Anterior cingulate cortex (tissue), 58 donors: ENCODE data around the gene CSTB.
A peak's percentile ranks its signal among the peaks of the same experiment; 100 is the strongest.

Experiments
- DNase-seq, 58 donors: peaks; one replicate each; lab custom pipeline; 2025; lab: John Stamatoyannopoulos, UW

CSTB gene

DNA sequence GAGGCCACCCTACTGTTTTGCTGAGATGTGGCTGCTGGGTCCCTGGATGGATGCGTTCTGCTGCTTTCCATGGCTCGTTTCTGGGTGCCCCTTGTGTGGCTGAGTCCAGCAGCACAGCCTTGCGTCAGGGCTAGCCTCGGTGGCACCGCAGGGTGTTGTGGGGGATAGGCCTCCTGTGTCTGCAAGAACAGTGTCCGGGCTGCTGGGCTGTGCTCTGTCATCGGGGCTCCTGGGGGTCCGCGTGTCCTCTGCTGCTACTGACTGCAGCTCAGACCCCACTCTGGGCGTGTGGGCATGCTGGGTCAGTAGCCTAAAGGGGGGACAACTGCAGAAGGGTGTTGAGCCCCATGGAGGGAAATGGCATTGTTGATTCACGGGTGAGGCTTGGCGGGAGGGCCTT is 18.2 kb upstream of the CSTB start:
- no peak for DNase-seq

DNA sequence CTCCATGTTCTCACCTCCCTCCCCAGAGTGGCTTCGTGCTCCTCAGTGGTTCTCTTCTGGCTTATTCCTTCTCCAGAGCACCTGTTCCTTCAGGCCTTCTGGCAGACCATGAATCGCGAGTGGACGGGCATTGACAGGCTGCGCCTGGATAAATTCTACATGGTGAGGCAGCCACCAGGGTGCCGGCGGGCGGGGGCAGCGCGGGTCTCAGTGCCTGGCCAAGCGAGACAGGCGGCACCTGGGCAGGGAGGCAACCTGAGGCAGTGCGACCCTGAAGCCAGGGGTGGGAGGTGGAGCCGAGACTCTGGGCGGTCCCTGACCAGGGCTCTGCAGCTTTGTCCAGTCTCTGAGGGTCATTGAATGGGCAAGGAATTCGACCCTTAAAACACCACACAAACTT is 17.1 kb upstream of the CSTB start:
- DNase-seq, result no peak

DNA sequence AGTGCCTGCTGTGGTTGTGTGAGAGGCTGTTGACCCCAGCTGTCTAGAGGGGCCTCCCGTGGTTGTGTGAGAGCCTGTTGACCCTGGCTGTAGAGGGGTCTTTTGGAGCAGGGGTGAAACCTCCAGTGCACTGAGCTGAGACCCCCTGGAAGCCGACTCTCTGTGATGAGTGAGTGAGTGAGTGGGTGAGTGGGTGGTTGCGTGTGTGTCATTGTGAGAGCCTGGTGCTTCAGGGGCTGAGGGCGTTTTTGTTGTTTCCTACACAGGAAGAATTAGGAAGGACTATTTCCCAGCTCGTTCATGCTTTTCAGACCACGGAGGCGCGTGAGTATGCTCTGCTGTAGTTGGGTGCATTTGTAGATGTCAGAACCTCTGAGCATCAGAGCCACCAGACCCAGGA is 16.3 kb upstream of the CSTB start:
- DNase-seq, result no peak

DNA sequence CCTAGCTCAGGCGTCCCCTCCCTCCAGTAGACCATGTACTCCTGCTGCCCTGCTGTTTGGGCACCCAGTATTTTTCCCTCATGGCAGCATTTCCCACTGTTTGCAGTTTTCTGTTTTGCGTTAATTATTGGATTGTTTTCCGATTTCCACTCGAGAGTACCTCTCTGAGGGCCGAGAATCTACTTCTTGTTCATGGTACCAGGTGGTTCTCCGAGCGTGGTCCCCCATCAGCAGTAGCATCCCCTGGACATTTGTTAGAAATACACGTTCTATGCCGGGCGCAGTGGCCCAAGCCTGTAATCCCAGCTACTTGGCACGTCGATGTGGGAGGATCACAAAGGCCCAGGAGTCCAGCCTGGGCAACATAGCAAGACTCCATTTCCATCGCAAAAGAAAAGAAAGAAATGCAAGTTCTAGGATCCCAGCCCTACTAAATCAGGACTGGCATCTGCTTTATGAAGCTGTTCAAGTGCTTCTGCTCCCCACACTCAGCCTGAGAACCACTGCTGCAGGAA is 14.0 kb upstream of the CSTB start:
- no peak for DNase-seq

DNA sequence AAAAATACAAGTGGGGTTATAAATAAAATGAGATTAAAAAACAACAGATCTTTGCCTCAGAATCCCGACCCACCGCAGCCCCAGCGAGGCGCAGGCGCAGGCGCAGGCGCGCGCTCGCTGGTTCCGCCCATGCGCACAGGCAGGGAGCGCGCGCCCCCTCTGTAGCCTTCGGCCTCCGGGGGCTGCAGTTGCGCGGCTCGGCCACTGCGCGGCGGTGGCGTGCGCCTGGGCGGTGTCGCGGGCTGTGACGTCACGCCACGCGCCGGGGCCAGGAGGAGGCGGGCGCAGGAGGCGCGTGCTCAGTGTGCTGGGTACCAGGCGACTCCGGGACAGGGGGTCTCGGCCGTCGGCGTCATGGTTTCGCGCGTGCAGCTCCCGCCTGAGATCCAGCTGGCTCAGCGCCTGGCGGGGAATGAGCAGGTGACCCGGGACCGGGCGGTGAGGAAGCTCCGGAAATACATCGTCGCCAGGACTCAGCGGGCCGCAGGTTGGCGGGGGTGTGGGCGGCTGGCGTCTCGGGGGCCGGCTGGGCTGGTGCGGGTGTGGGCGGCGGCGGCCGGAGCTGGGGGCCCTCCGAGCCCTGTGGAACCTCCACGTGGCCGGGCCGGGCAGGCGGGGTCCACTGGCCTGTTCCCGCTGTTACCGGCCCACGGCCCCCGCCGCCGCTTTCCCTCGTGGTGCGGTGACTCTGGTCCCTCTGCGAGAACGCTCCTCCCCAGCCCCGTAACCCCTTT is 13.3 kb upstream of the CSTB start, which contains the start of gene RRP1:
Gene RRP1, plus strand, starts transcription at position 302 of the 734 bp plus-strand sequence. Its CDS starts 53 bp downstream, at position 355.
- DNase-seq, result peak; percentile 28 to 95 (median 86)

DNA sequence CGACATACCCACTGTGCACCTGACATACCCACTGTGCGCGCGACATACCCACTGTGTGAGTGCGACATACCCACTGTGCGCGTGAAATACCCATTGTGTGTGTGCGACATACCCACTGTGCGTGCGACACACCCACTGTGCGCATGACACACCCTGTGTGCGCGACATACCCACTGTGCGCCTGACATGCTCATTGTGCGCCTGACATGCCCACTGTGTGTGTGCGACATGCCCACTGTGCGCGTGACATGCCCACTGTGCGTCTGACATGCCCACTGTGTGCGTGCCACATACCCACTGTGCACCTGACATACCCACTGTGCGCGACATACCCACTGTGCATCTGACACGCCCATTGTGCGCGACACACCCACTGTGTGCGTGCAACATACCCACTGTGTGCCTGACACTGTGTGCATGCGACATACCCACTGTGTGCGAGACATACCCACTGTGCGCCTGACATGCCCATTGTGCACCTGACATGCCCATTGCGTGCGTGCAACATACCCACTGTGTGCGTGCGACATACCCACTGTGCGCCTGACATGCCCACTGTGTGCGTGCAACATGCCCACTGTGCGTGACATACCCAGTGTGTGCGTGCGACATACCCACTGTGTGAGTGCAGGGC is 10.8 kb upstream of the CSTB start:
- DNase-seq, result no peak

DNA sequence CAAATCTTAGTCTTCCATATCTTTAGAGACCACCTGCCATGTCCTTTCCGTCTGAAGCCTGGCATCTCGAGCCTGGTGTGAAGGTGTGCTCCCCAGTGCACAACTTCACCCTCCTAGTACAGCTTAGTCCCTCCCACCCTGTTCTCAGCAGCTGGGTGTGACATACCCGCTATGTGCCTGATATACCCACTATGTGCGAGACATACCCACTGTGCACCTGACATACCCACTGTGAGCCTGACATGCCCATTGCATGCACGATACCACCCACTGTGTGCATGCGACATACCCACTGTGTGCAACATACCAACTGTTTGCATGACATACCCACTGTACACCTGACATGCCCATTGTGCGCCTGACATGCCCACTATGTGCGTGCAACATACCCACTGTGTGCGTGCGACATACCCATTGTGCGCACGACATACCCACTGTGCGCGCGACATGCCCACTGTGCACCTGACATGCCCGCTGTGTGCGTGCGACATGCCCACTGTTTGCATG is 10.2 kb upstream of the CSTB start:
- DNase-seq, result no peak

DNA sequence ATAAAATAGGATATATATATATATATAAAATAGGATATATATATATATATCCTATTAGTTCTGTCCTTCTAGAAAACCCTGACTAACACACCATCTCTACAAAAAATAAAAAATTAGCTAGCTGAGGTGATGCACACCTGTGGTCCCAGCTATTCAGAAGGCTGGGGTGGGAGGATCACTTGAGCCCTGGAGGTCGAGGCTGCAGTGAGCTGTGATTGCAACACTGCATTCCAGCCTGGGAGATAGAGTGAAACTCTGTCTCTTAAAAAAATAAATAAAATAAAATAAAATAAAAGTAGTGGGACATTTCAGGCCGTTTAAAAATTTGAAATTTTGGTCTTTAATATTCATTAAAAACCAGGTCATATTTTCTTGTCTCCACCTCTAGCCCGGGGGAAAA is 9.0 kb upstream of the CSTB start:
- no peak for DNase-seq

DNA sequence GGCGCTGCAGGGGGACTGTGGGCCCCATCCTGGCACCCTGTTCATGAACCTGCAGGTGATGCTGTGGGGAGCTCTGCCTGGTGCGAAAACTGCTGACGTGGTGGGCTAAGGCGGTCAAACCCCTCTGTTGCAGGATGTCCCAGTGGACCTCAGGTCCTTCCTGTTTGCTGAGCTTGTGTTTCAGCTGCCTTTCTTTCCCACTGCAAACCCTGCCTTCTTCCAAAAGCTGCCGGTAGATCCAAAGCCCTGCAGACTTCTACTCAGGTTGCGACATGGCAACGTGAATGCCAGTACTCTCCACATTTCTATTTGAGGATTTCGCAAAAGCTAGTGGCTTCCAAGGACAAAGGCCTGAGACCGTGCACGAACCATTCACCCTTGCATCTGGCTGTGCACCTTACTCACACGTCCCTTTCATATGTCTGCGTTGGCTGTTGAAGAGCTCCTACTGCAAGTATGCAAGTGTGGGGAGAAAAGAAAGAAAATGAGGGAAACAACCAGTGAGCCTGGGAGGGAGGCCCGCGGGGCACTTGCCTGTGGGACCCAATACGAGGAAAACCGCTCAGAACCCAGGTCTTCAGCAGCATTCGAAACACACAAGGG is 7.1 kb upstream of the CSTB start:
- DNase-seq, result no peak

DNA sequence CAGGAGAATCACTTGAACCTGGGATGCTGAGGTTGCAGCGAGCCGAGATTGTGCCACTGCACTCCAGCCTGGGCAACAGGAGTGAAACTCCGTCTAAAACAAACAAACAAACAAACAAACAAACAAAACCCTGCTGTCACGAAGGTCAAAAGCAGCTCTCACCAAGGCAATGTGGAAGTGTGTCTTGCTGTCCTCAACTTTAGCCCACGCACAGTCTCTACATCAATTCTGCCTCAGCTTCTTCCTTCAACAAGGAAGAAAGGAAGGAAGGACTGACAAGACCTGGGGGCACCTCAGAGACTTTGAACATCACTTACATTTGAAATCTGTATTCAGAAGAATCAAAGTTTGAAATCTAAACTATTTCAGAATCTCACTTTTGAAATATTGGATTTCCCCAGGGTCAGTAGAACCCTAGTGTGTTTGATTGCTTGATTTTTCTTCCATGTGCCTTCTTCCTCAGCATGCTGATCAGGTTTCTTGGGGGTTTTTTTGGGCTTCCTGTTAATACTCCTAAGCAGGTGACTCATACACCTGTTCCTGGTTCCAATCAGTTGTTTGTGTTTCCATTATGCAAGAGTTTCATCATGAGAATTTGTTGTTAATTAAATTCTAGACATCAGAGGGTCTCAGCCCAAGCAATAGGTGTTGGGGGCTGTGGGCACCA is 6.5 kb upstream of the CSTB start:
- DNase-seq, result no peak

DNA sequence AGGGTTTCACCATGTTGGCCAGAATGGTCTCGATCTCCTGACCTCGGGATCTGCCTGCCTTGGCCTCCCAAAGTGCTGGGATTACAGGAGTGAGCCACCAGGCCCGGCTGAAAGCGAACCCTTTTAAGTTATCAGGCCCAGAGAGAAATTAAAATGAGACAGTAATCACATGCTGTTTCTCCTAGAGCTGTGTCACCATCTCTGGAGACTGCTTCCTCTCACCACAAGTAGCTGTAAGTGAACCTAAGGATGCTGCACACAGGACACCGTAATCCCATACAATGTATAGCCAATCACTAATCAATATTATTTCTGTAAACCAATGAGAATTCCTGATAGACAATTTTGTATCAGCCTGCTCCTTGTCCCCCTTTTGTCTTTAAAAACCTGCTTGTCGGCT is 5.7 kb upstream of the CSTB start:
- no peak for DNase-seq

DNA sequence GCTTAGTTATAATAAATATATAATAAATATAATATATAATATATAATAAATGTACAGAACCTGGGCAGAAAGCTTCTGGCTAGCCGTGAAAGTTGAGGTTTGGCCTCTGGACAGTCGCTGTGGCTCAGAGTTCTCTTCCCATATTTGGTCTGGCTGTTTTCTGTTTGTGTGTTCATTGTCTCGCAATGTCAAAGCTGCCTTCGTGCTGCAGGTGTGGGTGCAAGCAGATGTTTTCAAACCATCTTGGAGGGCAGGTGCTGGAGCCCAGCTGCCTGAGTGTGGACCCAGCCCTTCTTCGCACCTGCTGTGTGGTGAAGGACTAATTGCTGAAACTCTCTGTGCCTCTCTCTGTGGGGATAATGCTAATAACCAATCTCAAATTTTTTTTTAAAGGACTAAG is 3.6 kb upstream of the CSTB start:
- DNase-seq, result no peak

DNA sequence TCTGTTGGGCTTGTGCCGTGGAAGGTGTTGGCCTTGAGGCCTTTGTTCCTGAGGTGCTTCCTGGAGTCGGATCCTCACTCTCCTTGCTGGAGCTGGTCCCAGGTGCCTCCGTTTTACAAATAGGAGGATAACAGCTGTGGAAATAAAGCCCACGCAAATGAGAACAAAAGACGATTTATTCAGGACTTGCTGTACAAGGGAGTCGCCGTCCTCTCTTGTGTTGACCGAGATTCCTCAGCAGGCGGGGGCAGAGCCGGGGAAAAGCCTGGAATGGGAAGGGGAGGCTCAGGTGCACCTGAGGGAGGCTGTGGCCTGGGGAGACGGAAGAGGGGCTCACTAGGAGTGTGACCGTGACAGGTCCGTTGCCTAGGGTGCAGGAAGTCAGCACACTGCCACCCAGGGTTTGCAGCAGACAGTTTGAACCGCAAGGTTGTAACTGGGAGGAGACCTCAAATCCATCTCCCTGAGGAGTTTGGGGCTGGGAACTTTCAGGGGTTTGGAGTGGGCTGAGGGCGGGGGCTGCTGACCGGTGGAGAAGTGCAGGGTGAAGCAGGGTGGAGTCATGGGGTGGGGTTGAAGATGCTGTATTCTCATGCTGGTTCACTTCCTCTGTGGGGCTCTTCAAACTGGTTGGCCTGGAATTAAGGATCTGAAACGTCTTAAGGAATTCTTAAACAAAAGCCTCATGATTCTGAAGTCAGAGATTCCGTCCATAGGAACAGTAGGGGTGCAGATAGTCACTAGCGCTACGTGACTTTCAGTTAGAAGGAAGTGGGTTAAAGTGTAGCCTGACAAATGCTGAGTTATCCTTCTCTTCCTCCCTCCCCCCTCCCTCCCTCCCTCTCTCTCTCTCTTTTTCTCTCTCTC is 2.6 kb upstream of the CSTB start:
- DNase-seq, result no peak

DNA sequence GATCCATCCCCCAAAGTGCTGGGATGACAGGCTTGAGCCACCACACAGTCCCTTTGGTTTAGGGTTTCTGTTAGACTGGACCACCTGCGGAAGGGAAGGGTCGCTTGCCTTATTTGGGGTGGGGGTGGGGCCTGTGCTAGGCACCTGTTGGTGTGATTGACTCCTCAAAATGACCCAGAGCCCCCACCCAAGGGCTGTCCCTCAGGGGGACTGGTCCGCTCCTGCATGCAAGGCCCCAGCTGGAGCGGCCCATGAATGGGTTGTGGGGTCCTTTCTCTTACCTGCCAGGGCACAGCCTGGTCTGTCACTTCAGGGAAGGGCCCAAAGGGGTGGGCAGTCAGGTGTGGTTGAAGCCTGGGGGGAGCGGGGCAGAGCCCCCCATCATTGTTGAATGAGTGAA is 1.8 kb upstream of the CSTB start:
- DNase-seq, result no peak

DNA sequence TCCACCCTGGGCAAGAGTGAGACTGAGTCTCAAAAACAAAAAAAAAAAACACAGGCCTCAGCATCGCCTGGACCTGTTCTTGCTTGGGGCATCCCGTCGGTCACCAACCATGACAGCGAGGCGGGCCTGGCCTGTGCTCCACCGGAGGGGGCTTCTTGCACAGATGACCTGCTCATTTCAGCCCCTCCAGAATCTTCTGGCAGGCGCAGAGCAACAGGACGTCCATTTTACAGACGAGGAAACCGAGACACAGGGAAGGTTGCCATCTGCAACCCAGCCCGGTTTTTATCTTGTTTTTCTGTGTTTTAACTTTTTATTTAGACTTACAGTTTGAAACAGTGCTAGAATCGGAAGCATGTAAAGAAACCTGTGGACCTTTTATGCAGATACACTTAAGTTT is 918 bp downstream of the CSTB start:
- no peak for DNase-seq

DNA sequence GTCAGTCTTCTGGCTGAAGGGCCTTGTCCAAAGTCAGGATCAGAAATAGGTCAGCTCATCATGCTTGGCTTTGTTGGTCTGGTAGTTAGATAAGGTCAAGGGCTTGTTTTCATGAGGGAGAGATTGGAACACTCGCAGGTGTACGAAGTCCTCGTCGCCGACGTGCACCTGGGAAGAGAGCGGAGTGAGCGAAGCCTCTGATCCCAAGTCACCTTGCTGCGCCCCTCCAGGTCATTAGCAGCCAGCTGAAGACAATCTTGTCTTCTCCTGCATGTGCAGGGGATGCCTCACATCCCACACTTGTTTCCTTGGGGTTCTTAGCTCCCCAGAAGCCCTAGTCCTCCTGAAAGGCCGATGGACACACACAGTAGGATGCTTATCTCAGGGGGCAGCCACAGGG is 1.9 kb downstream of the CSTB start:
- DNase-seq, result no peak

DNA sequence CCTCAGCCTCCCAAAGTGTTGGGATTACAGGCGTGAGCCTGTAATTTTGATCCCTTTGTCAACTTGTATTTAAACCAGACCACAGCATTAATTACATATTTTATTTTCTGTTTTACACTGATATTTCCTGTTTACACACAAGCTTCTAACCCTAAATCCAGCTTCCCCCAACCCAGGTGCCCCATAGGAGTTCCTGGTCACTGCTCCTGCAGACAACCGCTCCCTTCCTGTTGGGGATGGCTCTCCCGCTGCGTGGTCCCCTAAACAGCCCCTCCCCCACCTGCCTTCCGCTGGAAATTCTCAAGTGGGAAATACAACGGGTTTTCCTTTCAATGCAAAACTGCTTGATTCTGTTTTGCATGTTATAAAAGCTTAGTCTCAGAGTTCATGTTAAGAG is 3.7 kb downstream of the CSTB start:
- no peak for DNase-seq

DNA sequence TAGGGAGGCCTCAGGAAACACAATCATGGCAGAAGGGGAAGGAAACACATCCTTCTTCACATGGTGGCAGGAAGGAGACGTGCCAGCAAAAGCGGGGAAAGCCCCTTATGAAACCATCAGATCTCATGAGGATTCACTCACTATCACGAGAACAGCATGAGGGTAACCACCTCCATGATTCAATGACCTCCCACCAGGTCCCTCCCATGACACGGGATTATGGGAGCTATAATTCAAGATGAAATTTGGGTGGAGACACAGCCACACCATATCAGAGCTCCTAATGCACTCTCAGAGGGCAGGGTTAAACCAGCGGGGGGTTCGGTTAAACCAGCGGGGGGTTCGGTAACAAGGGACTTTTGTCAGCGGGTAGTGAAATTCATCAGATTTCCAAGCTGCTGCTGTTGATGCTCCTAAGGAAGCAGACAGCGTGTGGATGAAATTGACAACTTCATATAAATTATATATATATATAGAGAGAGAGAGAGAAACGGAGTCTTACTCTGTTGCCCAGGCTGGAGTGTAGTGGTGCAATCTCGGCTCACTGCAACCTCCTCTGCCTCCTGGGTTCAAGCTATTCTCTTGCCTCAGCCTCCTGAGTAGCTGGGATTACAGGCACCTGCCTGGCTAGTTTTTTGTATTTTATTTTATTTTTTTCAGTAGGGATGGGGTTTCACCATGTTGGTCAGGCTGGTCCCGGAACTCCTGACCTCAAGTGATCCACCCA is 4.2 kb downstream of the CSTB start:
- DNase-seq, result no peak

DNA sequence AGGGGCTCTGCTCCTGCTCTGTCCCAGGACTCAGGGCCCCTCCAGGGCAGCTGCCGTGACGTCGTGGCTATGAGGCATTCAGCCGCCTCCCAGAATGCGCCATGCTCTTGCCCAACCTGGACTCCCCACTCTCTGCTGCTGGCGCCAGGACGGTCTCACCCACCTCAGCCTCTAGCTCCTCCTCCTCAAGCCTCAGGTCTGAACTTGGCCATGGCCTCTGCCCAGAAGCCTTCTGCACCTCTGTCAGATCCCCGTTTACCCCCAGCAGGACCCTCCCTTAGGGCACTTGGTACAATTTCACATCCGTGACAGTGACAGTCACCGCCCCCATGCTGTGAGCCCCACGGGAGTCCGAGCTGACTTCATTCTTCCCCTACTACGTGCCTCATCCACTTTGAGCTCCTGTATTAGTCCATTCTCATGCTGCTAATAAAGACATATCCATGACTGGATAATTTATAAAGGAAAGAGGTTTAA is 4.9 kb downstream of the CSTB start:
- no peak for DNase-seq
